ENCODE results near the gene FAM222A.
A peak's percentile ranks its signal among the peaks of the same experiment; 100 is the strongest.
"Not testable (repeated sequence)": the region's sequence is repeated elsewhere in the genome, so short reads cannot be mapped to it uniquely, and the experiment has no call there.

FAM222A gene

GRCh38 chr12:109694629-109695028, 19.0 kb upstream of the FAM222A start:
- not testable (repeated sequence) for DNase-seq

DNA sequence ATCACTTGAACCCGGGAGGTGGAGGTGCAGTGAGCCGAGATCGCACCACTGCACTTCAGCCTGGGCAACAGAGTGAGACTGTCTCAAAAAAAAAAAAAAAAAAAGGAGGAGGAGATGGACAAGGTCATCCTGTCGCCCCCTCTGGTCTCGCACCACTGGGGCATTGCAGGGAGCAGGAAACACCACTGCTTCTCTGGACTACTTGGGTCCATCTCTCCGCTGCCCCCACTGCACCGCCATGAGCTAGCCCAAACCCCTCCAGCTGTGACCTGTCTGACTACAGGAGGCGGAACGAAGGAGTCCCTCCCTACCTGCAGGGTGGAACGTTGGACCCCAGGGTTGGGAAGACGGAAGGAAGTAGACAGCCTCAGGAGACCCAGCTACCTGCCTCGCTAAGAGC, 18.2 kb upstream of the FAM222A start:
- DNase-seq: no peak

GRCh38 chr12:109695961-109696461, 17.6 kb upstream of the FAM222A start:
- peak; percentile 61 for DNase-seq

DNA sequence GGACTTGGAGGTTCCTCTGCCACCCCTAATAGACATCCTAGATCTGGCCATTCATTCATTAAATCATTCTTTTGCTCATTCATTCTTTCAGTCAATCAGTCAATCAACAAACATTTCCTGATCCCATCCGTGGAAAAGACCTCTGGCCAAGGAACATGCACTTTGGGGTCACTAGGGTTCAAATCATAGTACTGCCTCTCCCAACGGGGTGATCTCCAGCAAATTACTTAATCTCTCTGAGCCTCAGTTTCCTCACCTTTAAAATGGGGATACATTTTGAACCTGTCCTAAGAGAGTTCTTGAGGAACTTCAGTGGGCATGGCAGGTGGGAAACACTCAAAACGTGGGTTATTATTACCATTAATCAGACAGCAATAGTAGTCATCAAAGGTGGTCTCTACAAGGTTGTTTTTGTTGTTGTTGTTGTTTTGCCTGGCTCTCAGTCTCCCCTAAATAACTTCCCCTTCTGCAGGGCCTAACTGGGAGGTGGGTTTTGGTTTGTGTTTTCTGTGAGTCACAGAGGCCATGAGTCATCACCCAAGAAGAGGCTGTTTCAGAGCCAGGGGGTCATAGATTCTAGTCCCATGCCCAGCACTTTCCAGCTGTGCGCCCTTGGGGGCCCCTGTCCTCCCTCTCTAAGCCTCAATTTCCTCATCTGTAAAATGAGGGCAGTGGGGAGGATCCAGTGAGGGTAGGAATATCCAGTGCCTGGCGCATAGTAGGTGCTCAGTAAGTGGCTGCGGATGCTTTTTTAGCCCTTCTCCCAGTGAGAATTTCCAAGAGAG, 16.9 kb upstream of the FAM222A start:
- no peak for DNase-seq

DNA sequence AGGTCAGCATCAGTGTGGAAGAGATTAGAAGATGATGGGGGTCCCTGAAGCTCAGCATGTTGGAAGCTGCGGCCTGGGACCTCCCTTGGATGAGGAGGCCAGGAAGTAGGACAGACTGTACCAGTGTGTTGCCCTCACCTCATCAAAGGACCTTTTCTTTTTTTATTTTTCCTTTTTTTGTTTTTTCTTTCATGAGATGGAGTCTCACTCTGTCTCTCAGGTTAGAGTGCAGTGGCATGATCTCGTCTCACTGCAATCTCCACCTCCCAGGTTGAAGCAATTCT, 16.4 kb upstream of the FAM222A start:
- no peak for DNase-seq

DNA sequence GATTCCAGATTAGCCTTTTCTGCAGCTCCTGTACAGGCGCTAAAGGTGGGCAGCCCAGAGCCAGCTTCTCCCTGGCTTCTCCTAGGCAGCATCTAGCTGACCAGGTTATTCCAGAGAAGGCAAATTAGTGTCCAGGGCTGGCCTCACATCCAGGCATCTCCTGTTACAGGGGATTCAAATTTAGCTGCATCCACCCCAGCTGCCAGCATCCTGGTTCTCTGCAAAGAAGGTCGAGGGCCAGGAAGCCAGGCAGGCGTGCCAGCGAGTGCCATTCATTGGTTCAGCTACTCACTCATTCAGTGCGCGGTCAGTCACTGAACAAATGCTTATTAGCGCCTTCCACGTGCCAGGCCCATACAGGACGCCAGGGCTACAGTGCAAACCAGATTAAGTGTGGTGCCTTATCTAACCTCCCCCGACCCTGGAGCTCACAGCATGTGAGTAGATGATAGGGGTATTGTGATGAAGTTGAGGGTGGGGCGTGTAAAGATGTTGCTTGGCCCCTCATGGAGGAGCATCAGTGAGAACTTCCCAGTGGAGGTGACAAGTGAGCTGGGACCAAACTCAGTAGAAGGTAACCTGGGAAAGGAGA, 15.7 kb upstream of the FAM222A start:
- DNase-seq: no peak

- DNase-seq: no peak
Measured at GRCh38 chr12:109698820-109699219, 14.8 kb upstream of the FAM222A start.

DNA sequence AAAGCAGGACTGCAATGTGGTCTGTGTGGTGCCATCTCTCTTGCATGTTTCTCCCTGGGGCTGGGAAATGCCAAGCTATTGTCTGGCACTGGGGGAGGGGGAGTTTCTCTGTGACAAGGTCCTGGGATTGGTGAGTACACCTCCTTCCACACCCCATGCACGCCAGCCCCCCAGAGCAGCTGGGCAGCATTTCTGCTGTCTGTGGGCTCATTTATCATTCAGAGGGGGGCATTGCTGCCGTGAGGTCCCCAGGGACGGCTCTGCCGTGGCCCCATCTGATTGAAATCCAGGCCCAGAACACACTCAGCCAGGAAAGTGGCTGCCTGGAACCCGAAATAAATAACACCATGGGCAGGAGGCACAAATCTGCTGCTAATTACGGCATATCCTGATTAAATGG, 12.6 kb upstream of the FAM222A start:
- DNase-seq: peak; percentile 87

DNA sequence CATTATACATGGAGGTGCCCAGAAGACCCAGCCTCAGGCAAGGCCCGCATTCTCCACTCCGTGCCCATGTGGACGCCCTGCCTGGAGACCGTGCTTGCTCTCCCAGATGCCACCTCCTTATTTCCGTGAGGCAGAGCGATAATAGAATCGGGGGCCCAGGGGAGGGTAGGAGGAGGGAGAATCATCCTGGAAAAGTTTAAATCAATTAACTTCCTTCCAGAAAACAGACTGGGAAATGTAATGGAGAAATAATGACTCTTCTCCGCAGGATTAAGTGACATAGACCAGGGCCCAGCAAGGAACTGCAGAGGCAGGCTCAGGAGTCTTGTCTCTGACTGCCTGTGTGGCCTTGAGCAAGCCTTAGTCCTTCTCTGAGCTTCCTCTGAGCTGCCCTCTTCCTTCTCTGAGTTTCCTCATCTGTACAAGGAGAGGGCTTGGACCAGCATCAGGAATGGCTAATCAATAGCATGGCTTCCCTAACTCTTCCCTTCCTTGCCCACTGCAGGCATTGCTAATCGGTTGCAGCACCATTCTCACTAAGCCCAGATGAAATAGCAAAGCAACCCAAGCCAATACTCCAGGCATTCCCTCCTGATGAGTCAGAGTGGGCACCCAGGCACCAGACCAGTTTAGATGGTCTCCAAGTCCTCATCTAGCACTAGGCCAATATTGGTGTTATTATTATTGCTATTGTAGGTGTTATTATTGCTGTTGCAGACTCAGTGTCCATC, 11.3 kb upstream of the FAM222A start:
- no peak for DNase-seq

DNA sequence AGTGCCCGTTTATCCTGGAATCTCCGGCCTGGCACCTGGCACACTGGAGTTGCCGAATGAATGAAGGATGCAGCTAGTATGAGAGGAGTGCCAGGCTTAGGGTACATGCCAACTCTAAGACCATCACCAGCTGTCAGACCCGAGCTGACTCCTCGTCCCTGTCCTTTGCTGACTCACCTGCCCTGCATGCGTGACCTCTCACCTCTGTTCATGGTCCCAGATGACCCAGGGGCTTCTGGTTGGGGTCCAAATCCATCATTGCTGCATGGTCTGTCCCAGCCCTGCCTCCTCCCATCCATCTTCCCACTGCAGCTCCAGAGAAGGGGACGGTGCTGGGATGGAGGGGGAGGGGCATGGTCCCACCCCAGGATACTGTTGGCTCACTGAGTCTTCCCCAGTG, 9.9 kb upstream of the FAM222A start:
- no peak for DNase-seq

- no peak for DNase-seq
Measured at GRCh38 chr12:109704371-109705098, 9.1 kb upstream of the FAM222A start.

DNA sequence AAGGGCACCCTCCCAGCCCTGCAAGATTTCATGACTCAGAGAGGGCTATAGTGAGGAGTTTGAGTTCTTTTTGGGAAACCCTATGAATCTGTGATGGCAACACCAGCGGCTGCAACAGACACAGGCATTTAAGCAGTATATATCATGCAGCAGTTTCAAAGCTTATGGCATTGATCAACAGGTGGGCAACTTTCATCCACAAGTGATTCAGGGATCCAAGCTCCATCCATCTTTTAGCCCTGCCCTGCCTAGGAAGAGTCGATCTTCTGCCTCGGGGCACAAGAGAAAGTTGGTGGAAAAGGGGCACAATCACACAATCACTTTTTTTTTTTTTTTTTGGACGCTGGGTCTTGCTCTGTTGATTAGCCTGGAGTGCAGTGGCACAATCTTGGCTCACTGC, 8.3 kb upstream of the FAM222A start:
- no peak for DNase-seq

DNA sequence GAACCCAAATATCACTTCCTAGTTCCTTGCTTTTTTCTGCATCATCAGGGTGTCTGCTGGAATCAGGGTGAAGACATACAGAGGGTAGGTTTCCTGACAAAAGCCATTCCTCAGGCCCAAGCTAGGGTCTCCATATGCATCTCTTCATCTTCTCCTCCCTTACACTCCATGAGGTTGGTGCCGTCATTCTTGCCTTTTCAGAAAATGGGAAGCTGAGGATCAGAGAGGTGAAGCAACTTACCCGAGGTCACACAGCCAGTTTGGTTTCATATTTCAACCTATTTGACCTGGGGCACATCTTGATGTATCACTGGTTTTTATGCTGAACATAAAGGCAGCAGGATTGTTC, 7.3 kb upstream of the FAM222A start:
- DNase-seq: no peak

- DNase-seq: peak; percentile 77
Measured at GRCh38 chr12:109706747-109707469, 6.7 kb upstream of the FAM222A start.

- DNase-seq: no peak
Measured at GRCh38 chr12:109707470-109707821, 6.2 kb upstream of the FAM222A start.

- no peak for DNase-seq
Measured at GRCh38 chr12:109708939-109709338, 4.7 kb upstream of the FAM222A start.

DNA sequence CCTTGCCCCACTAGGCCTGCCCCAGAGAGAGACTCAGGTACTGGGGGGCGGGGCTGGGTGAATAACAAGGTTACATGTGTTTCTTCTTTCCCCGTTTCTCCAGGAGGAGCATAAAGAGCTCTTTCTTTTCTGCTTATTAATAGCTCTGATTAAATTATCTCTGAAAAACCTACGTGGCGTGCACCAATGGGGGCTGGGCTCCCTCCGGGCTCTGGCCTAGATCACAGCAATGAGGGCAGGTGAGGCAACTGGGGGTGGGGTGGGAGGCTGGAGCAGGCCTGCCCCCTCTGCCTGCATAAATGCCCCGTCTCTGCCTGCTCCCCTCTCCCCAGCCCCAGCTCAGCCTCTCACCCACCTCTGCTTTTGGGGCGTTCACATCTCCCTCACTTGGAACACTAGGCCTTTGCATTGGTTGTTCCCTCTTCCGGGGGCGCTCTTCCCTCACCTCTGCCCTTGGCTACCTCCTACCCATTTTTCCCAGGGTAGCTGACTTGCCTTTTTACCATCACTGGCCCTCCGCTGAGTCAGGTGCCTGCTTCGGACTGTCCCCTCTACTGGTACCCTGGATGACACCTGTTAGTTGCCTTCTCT, 4.1 kb upstream of the FAM222A start:
- DNase-seq: no peak

DNA sequence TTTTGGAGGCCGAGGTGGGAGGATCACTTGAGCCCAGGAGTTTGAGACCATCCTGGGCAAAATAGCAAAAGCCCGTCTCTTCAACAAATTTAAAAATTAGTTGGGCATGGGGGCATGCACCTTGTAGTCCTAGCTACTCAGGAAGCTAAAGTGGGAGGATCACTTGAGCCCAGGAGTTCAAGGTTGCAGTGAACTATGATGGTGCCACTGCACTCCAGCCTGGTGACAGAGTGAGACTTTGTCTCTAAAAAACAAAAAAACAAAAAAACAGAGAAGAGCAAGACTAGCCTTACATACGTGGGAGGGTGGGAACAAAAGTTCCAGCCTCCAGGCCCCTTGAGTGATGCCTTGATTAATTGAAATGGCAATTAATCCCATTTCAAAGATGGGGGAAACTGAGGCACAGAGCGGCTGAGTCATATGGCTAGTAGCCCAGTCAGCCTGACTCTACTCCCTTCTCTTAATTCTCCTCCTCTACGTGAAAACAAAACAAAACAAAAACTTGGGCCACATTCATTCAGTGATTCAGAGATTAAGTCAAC, 3.3 kb upstream of the FAM222A start:
- no peak for DNase-seq

GRCh38 chr12:109710747-109711595, 2.7 kb upstream of the FAM222A start:
- no peak for DNase-seq

GRCh38 chr12:109711596-109712461, 1.8 kb upstream of the FAM222A start:
- no peak for DNase-seq

Measured in NCI-H2171 treated with DMSO at 0.1 percent for 48 hours (cell line).